HG03175 (cell line): ENCODE results near the gene LRFN2.

Experiments
- ATAC-seq: cut with Tn5 transposase; IDR thresholded peaks from one replicate; pipeline ENCODE4 v1.9.1; 2021; ENCODE audit warnings: mild to moderate bottlenecking, moderate library complexity; ENCODE audit not compliant: unreplicated experiment

The LRFN2 gene

DNA sequence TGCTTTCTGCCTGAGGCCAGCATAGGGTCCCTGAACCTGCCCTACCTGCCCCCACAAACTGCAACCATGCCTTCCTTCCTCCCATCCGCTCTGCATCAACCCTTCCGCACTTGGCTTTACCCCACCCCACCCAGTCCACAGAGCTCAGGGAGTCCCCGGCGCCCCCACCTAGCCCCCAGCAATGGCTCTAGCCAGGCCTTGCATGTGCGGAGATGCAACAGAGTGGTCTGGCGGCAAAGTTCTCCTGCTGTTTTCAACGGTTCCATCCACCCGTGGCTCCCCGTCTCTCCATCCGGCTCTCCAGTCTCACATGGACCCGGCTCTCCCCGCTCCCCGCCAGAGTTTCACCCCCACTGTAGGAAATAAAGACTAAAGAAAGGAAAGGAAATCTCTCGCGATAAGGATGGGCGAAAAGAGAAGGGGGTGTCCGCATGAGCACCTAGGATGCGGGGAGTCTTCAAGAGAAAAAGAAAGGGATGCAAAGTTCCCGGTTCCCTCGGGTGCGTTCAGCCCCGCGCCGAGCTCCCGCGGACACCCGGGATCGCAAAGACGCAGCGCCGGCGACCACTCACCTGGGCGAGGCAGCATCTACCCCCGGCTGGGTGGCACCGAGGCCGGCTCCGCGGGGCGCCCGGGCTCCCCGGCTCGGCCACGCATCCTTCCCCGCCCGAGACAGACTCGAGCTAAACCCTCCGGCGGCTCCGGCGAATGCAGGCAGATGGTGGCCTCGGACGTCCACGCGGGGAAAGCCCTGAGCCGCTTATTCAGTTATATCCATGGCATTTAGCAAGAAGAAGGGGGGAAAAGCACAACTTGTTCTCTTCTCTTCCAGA lies 579 bp downstream of the LRFN2 start:
- no peak for ATAC-seq

DNA sequence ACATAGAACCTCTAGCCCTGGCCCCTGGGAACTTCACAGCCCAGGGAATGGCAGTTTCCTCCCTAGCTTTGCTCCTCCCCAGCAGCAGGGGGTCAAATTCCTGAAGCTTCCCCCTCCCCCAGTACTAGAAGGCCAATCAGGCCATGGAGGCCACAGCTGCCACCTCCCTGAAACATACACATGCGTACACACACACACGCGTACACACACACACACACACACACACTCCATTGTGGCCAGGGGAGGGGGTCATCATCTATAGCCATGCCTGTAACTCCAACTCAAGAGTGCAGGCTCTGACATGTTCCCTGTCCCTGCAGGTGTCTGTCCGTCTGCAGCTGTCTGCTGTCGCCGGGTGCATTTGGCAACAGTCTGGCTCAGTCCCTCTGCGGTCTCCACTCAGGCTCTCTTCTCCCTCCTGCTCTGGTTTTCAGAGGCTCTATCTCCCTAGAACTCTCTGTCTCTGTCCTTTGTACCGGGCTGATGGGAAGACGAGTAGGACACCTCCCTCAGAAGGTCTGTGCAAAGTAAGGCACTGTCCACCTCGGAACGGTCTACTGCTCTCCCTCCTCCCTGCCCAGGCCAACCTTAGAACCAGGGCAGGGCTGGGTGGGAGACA lies 1.4 kb downstream of the LRFN2 start:
- ATAC-seq, result no peak

DNA sequence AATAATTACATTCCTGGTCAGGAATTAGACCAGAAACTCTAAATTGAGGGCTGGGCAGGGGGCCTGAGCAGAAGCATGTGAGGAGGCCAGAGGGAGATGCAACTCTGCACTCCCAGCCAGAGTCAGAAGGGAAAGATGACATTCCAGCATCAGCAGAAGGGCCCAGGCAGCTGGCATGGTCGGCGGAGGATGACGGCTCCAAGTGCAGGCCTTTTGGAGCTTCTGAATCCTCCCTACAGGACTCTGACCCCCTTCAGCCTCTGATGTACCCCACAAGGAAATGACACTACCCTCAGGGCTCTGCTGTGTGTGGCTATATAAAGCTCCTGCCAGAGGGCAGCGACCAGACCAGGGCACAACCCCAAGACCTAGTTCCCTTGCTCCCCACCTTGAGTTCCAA lies 1.9 kb downstream of the LRFN2 start:
- ATAC-seq, result no peak

DNA sequence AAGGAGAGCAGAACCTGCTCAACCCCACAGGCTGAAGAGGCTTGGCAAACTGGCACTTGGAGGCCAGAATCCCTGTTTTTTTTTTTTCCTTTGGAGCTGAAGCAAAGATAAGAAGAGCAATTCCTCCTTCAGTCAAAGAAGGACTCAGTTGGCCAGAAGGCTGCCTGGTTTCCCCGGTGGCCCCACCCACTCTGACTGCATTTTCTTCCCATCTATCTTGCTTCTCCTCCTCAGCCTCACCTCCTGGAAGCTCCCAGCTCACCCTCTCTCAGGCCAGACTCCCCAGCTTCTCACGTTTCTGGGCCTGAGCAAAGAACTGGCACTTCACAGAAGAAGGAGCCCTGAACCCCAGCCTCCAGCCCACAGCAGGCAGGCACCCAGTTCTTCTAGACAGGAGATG lies 2.4 kb downstream of the LRFN2 start:
- no peak for ATAC-seq

DNA sequence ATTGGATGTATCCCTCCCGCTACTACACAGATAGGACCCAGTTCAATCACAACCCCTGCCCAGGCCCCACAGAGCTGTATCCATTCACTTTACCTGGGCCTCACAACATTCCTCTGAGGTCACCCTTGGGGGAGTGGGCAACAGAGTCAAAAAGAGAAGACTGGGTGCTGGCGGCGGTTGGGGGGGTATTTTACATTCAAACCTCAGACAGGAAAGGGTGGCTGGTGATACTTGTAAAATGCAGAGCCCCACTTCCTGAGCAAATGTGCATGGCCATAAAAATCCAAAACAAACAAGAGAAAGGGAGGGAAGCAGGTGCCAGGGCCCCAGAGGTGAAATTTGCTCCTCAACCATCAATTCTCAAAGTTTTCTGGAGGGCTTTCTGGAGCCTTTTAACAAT lies 3.5 kb downstream of the LRFN2 start:
- ATAC-seq, result no peak

DNA sequence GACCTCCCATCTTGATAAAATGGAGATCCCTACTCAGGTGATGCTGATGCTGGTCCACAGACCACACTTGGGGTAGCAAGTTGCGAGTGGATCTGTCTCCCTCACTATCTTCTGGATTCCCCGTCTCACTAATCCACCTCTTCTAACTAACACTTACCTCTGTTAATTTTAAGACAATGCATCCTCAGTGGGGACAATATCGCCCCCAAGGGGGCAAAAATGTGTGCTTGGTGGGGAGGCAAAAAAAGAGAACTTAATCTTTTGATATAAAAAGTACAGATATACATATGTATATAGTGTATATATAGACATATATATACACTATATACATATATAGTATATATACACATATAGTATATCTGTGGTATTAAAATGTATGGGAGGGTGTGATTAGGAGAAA lies 4.3 kb downstream of the LRFN2 start:
- no peak for ATAC-seq

DNA sequence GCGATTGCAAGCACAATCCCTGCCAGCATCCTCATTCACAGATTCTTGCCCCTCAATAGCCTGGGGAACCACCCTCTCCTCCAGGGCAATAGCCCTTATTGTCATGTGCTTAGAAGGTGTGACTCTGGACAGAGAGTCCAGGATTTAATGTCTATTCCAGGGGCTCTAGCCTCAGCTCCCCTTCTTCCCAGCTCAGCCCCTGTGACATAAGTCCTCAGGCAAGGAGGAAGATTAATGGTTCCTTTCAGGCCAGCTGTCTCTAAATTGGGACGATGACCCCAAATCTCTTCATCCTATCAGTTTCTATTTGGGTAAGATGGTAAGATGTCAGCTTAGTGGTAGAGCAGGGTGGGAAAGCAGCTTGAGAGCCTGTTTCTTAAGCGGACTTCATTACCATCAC lies 8.1 kb downstream of the LRFN2 start:
- no peak for ATAC-seq

DNA sequence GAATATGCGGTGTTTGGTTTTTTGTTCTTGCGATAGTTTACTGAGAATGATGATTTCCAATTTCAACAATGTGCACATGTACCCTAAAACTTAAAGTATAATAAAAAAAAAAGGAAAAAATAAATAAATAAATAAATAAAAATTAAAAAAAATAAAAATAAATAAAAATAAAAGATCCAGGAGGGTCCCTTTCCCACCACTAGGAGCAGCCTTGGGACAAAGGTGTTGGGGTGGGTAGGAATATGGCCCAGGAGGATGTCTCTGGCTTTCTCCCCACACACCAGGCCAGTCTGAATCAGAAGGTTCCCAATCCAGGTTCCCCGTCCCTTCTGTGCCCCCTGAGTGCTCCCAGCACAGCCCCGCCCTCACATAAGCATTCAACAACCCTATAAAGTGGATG lies 9.5 kb downstream of the LRFN2 start:
- no peak for ATAC-seq

DNA sequence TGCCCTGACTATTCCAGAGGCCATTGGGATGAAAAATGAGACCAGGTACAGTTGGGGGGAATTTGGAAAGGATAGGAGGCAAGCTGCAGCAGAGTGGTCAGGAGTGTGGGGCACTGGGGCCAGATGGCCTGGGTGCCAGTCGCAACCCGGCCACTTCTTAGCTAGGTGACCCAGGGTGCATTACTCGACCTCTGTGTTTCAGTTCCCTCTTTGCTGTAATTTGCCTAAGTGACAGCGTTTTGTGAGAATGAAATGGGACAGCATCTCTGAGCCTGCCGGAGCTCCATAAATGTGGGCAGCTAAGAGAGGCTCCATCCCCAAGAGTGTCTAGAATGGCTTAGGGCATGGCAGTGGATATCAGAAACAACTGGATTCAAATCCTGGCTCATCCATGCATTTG lies 13.9 kb downstream of the LRFN2 start:
- ATAC-seq, result peak; percentile 69

DNA sequence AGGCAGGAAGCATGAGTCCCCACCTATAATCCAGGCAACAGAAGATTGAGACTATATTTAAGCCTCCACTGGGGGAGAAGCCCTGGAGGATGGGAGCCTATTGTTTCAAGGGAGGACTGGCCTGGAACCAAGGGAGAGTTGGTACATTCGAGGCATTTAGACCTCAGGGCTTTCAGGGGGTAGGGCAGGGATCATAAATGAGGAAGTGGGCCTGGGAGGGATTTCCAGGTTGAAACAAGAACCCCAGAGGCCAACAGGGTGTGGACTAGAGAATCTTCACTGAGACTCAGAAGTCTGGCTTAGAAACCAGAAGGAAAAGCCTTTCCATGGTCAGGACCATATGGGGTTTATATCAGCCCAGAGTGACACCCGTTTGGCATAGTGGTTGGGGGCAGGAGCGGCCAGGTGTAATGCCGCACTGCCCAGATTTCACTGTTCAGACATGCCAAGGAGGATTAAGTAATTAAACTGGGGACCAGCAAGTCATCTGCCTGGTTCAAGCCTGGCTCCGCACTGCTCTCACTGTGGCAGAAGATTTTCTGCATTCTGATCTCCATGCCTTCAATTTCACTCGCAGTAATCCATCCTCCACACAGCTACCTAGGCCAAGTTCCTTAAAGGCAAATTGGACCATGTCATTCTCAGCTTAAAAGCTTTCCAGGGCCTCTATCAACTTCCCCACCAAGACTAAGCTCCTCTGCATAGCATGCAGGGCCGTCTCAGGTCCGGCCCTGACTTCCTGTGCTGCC lies 17.8 kb downstream of the LRFN2 start:
- no peak for ATAC-seq

DNA sequence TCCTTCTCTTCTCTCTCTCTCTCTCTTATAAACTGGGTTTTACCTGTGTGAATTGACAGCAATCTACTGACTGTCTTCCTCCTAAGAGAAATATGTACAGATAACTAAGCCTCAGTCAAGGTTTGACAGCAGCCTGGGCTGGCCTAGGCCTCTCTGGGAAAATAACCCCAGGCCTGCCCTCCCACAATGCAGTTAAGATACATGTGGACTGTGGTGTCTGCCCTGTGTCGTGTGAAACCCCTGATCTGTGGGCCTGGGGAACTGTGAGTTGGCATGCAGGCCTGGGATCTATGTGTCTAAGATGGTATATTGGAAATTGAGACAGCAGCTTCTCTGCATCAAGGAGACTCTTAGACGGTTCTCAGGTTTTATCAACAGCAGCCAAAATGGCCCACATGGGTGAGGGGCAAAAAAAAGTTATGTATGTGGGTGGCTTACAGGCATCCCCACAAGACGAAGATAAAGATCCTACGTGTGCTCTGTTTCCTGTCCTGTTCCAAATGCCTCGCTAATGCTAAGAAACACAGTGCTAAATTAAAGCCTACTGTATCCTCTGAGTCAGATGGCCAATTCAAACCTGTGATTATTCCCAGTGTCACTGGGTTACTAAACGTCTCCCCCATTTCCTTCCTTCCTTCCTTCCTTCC lies 19.0 kb downstream of the LRFN2 start:
- ATAC-seq, result no peak

DNA sequence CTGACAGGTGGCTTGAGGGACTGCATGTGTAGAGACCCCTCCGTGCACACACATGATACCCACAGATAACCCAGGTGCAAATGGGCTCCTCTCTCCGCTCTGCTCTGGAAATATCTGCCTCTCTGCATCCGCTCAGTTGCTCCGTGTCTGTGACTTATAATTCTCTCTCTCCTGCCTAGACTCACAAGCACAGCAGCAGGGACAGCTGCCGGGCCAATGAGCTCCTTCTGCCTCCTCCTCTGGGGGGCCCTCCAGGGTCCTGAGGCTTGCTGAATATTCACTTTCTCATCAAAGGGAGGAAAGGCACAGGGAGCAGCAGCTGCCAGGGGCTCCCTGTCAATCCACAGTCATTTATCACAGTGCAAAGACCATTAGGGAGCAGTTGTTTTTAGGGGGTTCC lies 24.1 kb downstream of the LRFN2 start:
- ATAC-seq, result no peak

DNA sequence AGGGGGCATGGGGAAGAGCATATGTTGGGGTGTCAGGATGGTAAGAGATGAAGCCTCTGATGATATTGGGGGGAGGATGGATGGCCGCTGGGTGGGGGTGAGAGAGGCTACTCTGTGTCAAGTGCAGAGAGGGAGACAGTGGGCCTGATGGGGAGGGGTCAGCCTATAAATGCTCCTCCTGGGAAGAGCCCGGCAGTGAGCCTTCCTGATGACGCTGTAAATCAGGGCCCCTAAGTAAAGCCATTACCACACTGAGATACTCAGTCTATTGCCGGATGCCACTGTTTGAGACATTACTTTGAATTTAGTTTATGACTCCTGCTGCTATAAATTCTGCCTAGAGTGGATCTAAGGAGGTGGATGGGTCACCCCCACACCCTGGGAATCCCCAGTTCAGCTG lies 28.1 kb downstream of the LRFN2 start:
- no peak for ATAC-seq

DNA sequence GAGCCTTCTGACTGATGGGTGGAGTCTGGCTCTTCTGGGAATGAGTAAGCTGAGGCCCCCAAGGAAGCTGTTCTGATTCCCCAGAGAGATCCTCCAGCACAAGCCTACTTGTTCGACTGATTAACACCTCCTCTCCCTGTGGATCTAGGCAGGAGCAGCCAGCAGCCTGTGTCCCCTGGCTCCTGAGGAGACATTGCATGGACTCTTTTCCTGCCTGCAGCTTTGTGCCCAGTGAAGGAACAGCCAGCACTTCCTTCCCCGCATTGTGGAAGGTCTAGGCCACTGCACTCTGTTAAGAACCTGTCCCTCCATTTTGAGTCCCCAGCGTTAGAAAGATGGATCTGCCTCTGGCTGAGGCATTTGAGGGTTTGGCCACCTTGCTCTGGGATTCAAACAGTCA lies 29.1 kb downstream of the LRFN2 start:
- ATAC-seq, result no peak

DNA sequence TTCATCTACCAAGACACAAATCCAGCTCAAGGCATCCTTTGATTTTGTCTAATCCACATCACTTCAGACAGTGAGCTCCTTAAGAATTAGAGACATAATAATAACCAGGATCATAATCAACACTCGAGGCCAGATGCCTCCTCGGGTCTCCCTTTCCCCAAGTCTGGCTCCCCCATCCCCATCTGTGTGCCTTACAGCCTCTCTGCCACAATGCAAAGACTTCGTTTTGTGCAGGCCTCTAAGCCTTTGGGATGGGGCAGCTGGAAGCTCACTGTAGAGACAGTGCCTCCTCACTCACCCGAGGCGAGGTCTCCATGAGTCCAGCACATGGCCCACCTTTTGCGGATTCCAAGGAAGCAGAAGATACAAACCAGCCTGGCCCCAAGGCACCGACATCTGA lies 30.3 kb downstream of the LRFN2 start:
- no peak for ATAC-seq

DNA sequence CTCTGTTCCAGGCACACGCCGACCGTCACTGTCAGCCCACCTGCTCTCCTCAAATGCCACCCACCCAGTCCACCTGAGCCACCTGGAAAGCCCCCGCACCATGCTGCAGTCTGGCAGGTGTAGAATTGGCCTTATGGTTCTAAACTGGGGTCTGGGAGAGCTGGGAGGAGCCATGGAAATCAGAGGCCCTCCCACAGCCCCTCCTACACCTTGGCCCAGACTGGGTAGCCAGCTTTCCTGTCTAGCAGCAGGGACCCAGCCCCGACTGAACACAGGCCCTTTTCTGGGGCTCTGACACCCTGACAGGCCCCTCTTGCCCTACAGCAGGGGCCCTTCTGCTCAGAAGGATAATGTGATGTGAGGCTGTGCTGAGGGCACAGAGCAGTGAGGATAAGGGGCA lies 31.1 kb downstream of the LRFN2 start:
- ATAC-seq, result no peak

DNA sequence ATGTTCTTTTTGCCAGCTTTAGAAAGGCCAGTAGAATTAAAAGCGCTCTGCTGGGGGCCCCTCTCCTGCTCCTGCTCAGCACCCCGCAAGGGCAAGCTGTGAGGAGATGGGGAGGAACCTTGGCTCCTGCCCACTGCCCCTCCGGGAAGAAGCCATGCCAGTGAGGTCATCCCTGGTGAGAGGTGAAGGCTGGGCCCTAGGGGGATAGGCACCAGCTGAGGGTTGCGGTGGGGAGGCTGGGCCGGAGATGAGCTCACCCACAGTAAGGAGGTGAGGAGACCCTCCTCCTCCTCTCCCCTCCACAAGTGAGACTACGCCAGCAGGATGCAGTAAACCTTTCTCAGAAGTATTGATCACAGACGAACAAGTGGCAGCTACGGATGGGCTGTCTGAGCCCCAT lies 32.1 kb downstream of the LRFN2 start:
- no peak for ATAC-seq

DNA sequence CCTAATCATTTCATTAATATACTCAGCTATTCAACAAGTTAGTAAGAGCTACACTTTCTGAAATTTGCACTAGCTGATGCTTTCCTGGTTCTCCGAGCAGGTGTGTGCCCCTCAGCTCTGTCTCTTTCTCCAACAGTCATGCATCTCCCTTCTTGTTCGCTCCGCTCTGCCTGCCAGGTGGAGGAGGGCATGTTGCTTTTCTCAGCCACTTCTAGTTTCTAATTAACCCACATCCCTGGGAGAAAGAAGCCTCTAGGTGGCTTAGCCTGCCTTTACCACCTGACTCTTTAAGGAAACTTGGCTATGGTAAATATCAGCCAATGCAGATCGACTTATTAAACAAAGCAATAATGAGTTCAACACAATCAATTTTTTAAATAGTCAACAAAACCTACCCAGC lies 34.2 kb downstream of the LRFN2 start:
- ATAC-seq, result no peak

DNA sequence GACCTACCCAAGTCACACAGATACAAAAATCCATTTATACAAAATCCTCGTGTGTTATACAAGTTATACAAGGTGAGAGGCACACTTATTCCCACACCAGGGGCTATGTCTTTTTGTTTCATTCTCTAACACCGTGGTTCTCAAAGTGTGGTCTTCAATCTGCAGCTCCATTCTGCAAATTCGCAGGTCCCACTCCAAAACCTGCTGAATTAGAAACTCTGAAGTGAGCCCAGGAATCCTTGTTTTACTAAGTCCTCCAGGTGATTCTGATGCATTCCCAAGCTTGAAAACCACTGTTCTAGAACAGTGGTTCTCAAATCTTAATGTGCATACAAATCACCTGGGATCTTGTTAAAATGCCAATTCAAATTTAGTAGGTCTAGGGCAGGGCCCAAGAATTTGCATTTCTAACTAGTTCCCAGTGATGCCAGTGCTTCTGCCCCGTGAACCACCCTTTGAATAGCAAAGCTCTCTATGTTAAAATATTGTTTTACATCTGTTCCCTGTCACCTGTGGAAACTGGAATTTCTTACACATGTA lies 35.1 kb downstream of the LRFN2 start:
- no peak for ATAC-seq

DNA sequence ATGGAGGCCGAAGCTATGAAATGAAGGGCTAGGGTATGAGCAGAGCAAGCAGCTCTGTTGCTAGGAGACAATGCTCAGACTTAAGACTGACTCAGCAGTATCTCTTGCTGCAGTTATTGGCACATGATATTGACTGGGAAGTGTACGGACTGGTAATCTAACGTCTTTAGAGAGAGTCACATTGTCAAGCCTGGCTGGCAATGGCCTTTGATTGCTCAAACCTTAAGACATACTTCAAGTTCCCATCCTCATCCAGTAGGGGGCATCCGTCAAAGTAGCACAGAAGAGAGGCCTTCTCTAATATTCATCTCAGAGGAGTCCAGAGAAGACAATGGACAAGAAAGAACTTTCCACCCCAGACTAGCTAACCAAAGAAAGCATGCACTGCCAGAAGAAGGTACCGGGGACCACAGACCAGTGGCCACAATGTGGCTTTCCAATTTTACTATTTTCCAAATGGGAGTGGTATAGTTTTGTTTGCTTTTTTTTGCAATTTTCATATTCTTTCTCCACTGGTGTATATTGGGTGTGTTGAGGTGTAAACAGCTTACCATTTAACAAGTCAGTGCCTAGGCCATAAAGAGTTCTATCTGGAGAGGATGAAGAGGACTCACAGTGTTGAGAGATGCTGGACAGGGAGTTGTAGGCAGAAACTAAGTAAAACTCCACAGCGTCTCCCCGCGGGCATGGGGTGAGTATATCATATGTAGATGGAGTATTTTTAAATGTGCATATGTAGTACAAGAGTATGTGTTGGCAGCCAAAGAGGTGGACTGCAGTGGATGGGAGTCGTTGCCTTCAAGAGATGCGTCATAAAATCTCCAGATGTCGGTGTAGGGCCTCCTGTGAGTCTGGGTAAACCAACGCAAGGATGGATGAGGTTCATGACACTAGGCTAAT lies 36.7 kb downstream of the LRFN2 start:
- no peak for ATAC-seq
